Ovary (tissue), 9 donors: ENCODE measurements around the gene DENND6A. TPM values are rescaled to one million over a fixed set of nuclear protein-coding genes. Genes with fewer than 3 reads are reported as not detected.

Source experiments
- DNase-seq, 5 donors: peaks; one replicate each; pipeline ENCODE4 v3.0.0-alpha.2; 2019 to 2020
- H3K27ac ChIP-seq, 2 donors: fragments of 200-600 bp; one replicate each; pipeline versions ENCODE4 v1.5.1 to v1.8.0; 2019 to 2022
- H3K27me3 ChIP-seq: fragments of 200-600 bp; one replicate; pipeline ENCODE4 v1.8.0; 2022
- H3K36me3 ChIP-seq: fragments of 200-600 bp; sonication (generic); one replicate; pipeline ENCODE4 v1.5.1; 2019
- H3K4me1 ChIP-seq: one replicate; pipeline ENCODE4 v1.8.1; 2013; ENCODE audit warnings: mild to moderate bottlenecking, moderate library complexity; ENCODE audit not compliant: insufficient read depth
- H3K4me3 ChIP-seq: fragments of 200-600 bp; sonication (generic); one replicate; pipeline ENCODE4 v1.5.1; 2017
- H3K9me3 ChIP-seq, 2 donors: fragments of 200-600 bp in 1 of 2; sonication (generic) in 1 of 2; one replicate each; pipeline versions ENCODE4 v1.5.1 to v1.8.1; 2013 to 2019; ENCODE audit warnings: mild to moderate bottlenecking in 1 of 2, moderate library complexity in 1 of 2
- EP300 ChIP-seq: sonication (generic); formaldehyde crosslinking; IDR thresholded peaks from one replicate; pipeline ENCODE4 v1.6.1; 2017; ENCODE audit warnings: antibody characterized with exemption
- POLR2A ChIP-seq: fragments of 450-650 bp; IDR thresholded peaks from one replicate; pipeline ENCODE4 v1.6.1; 2017; ENCODE audit warnings: antibody characterized with exemption, mild to moderate bottlenecking, moderate library complexity
- WGBS, 3 donors: extraction: QIAGEN DNeasy Blood & Tissue Kit in 1 of 3; methylation state at CpG; one replicate each; pipeline versions ENCODE4 v1.1.5 to v1.1.7; 2013 to 2017; 5-methylcytosine and 5-hydroxymethylcytosine counted together
- intact Hi-C, 4 donors: fragments of 100-400 bp; cut with DNase I; formaldehyde crosslinking; loops; one replicate each; pipeline versions ENCODE4 v1.11.0 to v1.15.1; 2022 to 2023
- polyA plus RNA-seq, 2 donors: library from polyadenylated mRNA; stranded (reverse); fragments of 200-250 nt in 1 of 2; fragments of 350-450 nt in 1 of 2; fragmentation: Illumina TruSeq in 1 of 2; extraction: RNeasy Lipid Tissue Mini Kit (QIAGEN cat#74804) in 1 of 2; gene quantifications; one replicate each; pipeline ENCODE4 v1.2.3, GENCODE V29; 2013 to 2014
- total RNA-seq, 7 donors: library from RNA; depleted of rRNA in 2 of 7; stranded (reverse); fragments of >200 nt in 2 of 7; fragmentation: NEBNext Ultra II Directional in 3 of 7; extraction: Animal tissue kit (Norgen Biotek cat#: 25700) in 3 of 7; gene quantifications; one replicate each; pipeline versions ENCODE4 v1.1.0 to v1.2.4, GENCODE V29; 2016 to 2023
- TF ChIP-seq, protein P1 (sequence below), 3 donors: fragments of 450-650 bp in 2 of 3; fragments of 200-600 bp in 1 of 3; IDR thresholded peaks; one replicate each; pipeline versions ENCODE4 v1.5.1 to v1.8.0; 2016 to 2022; ENCODE audit warnings: antibody characterized with exemption in 3 of 3, mild to moderate bottlenecking in 1 of 3
- donor health status: DM: no; HTN: no; CAD: no; lungs with moderate emphysema.
- donor health status: DM: no; HTN: no; CAD: no.
- donor health status: Bipolar disorder and iron deficiency.
- donor health status: DM: yes; HTN: yes; CAD: no.
- donor health status: DM: no; HTN: no; CAD: no.
- donor health status: DM: yes; HTN: yes; CAD: no.

The DENND6A gene
- total and polyA plus RNA-seq, 9 donors: 15.5 to 52.4 (median 38.7) TPM

DNA sequence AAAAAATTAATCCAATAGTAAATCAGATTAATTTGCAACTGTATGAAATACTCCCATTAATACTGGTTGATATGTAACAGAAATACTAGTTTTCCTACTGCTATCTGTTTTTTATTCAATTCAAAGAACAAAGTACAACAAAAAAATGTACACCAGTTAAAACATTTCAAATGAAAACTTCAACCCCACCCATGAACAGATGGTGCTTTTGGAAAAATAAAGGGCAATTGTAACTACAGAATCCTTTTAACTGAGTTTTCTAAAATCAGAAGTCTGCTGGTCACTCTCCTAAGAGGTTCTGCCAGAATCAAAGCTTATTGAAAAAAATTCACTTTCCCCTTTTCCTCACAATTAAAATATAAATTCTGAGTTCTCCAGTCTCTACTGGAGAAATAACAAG, 34.3 kb downstream of the DENND6A start:
- H3K36me3 ChIP-seq: no peaks in the 10 kb centered on the region
- H3K27ac ChIP-seq: no peak overlapping the region
- intact Hi-C loops: loop anchor here in 1 of 4 donors (10.0 kb wide), 1 partner anchor 166 kb away; no protein-coding TSS in a partner anchor
- H3K9me3 ChIP-seq: no peaks in the 10 kb centered on the region
- DNase-seq: no peak
- no peak overlapping the region for H3K4me3 ChIP-seq
- H3K27me3 ChIP-seq: no peaks in the 10 kb centered on the region
- TF ChIP-seq EP300: no peak
- no peak for TF ChIP-seq POLR2A
- peaks cover 2% of the 10 kb centered on the region for H3K4me1 ChIP-seq

DNA sequence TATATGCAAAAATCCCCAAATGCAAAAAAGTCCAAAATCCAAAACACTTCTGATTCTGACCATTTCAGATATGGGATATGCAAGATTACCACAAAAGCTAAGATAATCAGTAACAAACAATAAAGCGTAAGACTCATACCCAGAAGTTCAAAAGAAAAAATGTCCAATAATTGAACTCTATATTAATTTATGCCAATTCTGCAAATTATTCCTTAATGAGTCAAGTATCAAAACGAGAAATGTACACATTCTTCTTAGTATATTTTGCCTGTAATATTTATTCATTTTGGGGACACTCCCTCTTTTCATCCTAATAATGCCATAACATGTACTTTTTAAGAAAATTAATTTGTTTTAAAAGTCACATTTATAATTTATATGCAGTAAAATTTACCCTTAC, 37.1 kb downstream of the DENND6A start:
- Histone ChIP-seq H3K9me3 (no peaks in the 10 kb centered on the region), H3K27me3 (no peaks in the 10 kb centered on the region), H3K4me3 (no peak overlapping the region), H3K27ac (no peak overlapping the region), H3K4me1 (peaks cover 2% of the 10 kb centered on the region), H3K36me3 (no peaks in the 10 kb centered on the region)
- WGBS, 3 donors: 87 to 93% (median 91%) methylated on average over 2 of the region's 2 CpGs
- no peak for TF ChIP-seq EP300
- no peak for TF ChIP-seq POLR2A
- TF ChIP-seq, protein P1, sequence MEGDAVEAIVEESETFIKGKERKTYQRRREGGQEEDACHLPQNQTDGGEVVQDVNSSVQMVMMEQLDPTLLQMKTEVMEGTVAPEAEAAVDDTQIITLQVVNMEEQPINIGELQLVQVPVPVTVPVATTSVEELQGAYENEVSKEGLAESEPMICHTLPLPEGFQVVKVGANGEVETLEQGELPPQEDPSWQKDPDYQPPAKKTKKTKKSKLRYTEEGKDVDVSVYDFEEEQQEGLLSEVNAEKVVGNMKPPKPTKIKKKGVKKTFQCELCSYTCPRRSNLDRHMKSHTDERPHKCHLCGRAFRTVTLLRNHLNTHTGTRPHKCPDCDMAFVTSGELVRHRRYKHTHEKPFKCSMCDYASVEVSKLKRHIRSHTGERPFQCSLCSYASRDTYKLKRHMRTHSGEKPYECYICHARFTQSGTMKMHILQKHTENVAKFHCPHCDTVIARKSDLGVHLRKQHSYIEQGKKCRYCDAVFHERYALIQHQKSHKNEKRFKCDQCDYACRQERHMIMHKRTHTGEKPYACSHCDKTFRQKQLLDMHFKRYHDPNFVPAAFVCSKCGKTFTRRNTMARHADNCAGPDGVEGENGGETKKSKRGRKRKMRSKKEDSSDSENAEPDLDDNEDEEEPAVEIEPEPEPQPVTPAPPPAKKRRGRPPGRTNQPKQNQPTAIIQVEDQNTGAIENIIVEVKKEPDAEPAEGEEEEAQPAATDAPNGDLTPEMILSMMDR (IDR thresholded peaks at IDR 0.05): no peak
- no peak for DNase-seq
- intact Hi-C loops: loop anchor here in 1 of 4 donors (10.0 kb wide), 1 partner anchor 169 kb away; no protein-coding TSS in a partner anchor

DNA sequence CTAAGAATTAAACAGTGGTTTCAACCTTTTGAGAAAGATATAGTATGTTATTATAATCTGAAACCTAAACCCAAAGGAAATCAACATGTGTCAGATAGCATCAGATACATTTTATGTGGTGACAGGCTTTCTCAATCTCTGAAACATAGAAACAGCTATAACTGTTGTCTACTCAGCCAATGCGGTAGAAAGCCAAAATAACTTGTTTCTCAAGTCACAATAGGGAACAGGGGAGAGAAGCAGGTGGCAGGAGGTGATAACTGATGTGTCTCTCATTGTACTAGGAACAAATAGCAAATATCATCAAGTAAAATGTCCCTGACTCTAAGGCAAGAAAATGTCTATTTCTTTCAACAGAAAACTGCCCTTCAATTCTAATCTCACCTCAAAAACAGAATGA, 38.6 kb downstream of the DENND6A start:
- no peak overlapping the region for H3K4me3 ChIP-seq
- DNase-seq: no peak
- 80 to 100% (median 81%) methylated on average over 1 of the region's 1 CpG for WGBS, 3 donors
- TF ChIP-seq, protein P1 (IDR thresholded peaks at IDR 0.05): no peak
- TF ChIP-seq EP300 (no peak), POLR2A (no peak)
- H3K9me3 ChIP-seq: no peaks in the 10 kb centered on the region
- no peak overlapping the region for H3K27ac ChIP-seq
- H3K27me3 ChIP-seq: no peaks in the 10 kb centered on the region
- intact Hi-C loops: loop anchor here in 1 of 4 donors (10.0 kb wide), 1 partner anchor 171 kb away; no protein-coding TSS in a partner anchor
- no peaks in the 10 kb centered on the region for H3K4me1 ChIP-seq
- no peaks in the 10 kb centered on the region for H3K36me3 ChIP-seq

DNA sequence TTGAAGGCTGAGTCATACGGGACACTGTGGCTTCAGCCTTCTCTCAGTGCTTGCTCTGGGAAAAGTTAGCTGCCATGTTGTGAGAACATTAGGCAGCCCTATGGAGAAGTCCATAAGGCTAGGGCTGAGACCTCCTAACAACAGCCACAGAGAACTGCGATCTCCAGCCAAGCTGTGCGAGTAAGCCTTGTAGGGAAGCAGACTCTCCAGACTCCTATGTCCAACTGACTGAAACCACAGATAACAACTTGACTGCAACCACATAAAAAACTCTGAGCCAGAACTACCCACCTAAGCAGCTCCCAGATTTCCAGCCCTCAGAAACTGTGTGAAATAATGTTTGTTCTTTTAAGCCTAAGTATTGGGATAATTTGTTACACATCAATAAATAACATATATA, 40.7 kb downstream of the DENND6A start:
- no peaks in the 10 kb centered on the region for H3K36me3 ChIP-seq

DNA sequence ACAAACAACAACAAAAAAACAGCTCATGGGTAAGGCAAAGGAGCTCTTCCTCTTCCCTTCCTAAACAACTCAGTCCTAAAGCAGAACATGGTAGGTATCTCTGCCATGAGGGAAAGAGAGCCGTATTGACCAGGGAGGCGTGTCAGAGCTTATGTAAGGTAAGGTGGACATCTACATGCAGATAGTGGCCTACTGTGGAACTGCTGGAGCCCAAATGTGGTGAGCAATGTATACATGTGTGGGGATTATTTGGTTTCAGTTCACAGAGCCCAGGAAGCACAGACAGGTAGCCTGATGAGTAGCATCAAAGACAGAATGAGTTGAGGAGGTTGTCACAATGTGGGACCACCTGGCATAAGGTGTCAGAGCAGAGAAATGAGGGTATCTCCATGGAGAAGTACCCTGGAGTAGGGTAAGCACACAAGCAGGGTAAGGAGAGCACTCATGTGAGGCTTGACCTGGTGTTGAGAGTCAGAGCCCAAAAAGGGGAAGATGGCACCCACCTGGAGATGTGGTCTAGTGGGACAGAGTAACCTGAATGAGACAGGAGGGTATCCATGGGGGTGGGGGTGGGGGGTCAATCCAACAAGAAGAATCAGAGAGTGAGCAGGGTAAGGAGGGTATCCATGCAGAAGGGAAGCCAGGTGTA, 45.5 kb downstream of the DENND6A start:
- Histone ChIP-seq H3K4me3 (no peak overlapping the region), H3K9me3 (no peaks in the 10 kb centered on the region), H3K36me3 (no peaks in the 10 kb centered on the region), H3K27ac (no peak overlapping the region), H3K4me1 (peaks cover 4% of the 10 kb centered on the region), H3K27me3 (no peaks in the 10 kb centered on the region)
- WGBS, 3 donors: 88 to 89% (median 88%) methylated on average over 2 of the region's 2 CpGs
- TF ChIP-seq POLR2A: no peak
- TF ChIP-seq, protein P1 (IDR thresholded peaks at IDR 0.05): no peak
- intact Hi-C loops: loop anchor here in 1 of 4 donors (10.0 kb wide), 1 partner anchor 177 kb away; no protein-coding TSS in a partner anchor
- DNase-seq: no peak

More for the DNA sequence above, 40.7 kb downstream of the DENND6A start:
- Histone ChIP-seq H3K4me1 (peaks cover 3% of the 10 kb centered on the region), H3K27ac (no peak overlapping the region), H3K4me3 (no peak overlapping the region), H3K27me3 (no peaks in the 10 kb centered on the region), H3K9me3 (no peaks in the 10 kb centered on the region)
- TF ChIP-seq, protein P1 (IDR thresholded peaks at IDR 0.05): no peak
- TF ChIP-seq POLR2A (no peak), EP300 (no peak)
- DNase-seq: no peak
- WGBS, 3 donors: 81 to 86% (median 85%) methylated on average over 3 of the region's 3 CpGs
- intact Hi-C loops: loop anchor here in 1 of 4 donors (10.0 kb wide), 1 partner anchor 173 kb away; no protein-coding TSS in a partner anchor
